Activated CD8-positive, alpha-beta memory T cell treated with anti-CD3 and anti-CD28 coated beads, Interleukin-2, amount 50 U/mL, for 24 hours (primary cell): ENCODE measurements around the gene RASSF8.

Source experiments
- DNase-seq: peaks from one replicate; pipeline ENCODE4 v3.0.0-alpha.2; 2020; ENCODE audit errors: extremely low read depth

RASSF8 gene

DNA sequence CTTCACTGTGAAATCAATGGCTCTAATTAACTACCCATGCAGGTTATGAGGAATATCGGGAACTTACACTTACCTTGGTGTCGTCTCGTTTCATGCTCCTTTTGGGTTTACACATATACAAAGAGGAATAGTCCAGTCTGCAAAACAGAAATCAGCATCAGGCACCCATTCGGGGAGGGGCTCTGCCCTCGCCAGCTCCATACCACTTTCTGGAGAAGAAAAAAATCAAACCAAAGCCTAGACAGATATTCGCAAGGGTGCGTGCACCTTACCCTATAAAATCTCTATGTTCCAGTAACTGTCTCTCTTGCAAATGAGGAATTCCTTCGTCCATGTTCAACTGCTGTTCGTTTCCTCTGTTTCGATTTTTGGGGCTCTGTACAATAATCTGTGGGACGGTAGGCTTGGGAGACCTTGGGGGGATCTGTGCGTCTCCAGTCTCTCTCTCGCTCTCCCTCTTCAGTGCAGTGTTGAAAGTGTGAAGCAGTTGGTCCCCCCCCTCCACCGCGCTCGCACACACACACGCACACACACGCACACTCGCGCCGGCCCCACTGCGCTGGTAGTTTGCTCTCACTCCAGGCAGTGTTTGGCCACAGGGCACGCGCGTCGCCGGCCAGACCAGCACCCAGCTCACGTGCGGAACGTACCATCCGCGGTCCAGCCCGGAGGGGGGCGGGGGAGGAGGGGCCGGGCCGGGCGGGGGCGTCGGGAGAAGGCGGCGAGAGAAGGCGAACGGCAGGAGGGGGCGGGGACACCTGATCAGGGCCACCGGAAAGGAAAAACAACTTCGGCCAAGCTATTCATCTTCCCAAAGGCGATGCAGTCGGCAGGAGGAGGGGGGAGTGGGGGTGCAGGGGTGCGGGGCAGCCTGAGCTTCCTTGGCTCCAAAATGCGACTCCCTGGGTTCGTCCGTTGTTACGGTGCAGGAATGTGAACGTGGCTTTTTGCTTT, 166.2 kb downstream of the RASSF8 start, which contains the start of gene BHLHE41:
TSS of gene BHLHE41 (minus strand) at position 592 of the 954 bp plus-strand sequence. CDS start at position 334, 258 bp downstream.
- DNase-seq, result no peak

DNA sequence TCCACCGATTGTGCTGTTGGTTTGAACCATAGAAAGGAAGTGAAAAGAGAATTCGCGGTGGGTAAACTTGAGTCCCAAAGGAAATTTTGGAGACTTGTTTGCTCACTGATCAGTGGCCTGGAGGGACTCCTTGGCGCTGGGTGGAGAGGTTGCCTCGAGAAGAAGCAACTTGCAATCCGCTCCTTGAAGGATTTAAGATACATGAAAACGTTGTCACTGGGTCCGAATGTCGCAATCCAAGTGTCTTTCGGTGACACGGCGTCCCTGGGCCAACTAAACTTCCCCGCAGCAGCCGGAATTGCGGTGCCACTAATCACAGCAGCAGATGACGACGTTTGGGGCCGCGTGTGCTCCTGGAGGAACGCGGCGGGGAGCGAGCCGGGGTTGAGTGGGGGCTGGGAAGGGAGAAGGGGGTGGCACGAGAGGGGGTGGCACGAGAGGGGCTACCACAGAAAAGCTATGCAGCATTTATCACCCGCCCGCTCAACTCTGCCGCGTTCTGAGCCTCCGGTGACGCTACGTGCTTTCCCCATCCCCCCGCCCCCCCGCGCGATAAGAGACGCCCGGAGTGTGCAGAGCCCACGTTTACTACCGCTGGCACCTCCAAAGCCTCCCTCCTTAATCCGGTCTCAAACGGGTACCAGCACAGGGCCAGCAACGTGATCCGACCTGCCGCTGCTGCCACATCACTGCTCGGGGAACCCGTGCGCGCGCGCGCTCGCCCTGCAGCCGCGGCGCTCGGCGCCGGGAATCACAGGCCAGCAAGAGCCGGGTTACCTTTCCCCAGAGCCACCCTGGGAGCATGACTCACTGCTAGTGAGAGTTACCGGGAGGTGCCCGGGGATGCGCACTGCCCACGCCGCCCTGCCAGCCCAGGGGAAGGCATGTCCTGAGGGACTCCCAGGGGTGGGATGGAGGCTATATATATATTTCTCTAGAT, 167.2 kb downstream of the RASSF8 start:
- DNase-seq, result no peak

DNA sequence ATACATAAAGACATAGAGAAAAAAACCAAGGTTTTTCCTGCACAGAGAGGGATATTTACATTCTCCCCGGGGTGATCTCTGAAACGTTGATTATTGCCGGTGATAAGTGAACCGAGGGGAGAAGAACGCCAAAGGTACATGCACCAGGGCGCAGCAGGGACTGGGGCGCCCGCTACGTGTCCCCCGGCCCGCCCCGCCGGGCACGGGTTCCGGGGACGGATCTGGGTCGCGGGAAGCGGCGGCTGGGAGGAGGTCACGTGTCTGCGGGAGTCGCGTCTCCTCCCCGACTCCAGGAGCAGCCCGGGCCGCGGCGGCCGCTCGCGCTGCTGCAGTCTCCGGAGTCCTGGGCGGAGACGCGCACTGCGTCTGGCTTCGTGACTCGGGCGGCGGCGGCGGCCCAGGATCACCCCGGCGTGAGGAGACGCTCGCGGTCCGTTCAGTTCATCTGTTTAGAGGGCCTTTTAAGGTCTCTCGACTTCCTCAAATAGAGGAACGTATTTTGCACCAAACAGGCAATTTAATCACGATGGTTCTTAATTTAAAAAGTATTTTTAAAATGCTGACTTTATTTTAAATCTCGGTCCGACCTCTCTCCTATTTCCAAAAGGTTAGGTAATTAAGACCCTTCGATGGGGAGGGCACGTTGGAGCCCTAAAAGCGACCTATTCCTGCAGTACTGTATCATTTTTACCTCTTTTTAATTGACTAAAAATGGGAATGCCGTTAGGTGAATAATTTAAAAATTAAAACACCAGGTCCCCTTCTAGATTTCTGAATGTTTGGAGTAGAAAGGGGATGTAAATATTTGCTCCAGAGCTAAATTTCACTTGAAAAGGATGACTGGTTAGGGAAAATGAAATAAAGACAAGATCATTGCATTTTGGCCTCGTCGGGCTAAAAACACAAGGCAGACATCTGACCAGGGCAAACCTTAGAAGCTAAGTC, 168.1 kb downstream of the RASSF8 start:
- DNase-seq, result no peak

DNA sequence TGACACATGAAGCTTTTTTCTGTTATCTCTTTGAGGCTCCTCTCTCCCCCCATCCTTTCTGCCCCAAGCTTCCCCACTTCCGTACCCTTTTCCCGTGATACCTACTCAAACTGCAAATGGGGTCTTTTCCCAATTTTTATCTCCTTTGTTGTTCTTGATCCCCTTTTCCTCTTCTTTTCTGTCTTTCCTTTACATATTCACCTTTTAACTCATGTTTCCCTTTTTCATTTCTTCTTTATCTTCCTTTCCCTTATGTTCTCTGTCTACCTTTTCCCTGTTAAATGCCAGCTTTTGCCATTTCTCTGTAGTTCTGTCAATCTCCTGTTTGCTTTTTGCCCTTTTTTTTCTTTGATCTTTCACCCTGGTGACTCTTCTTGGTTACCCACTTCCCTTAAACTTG, 168.9 kb downstream of the RASSF8 start:
- DNase-seq, result no peak

DNA sequence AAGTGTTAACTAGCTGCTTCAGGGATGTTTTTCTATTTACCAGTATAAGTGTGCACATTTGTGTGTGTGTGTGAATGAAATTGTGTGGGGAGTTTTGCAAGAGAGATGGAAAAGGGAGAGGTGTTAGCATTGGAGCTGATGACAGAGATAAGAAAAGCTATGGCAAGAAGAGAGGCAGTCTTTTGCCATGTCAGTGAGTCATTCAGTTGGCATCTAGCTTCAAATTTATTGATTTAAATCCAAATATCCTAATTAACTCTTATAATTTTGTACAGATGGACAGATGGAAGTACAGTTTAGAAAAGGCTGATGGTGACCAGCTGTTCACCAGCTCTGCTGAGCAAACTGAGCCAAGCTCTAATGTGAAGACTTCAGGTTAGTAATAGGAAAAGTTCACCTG, 169.7 kb downstream of the RASSF8 start:
- DNase-seq, result no peak
